HG03575 (cell line): ENCODE results near the gene CCR5AS.
"Not testable (repeated sequence)": the region's sequence is repeated elsewhere in the genome, so short reads cannot be mapped to it uniquely, and the experiment has no call there.

ENCODE experiments used
- ATAC-seq: cut with Tn5 transposase; IDR thresholded peaks from one replicate; pipeline ENCODE4 v1.9.1; 2021; ENCODE audit not compliant: unreplicated experiment, insufficient number of reproducible peaks, low FRiP score; ENCODE audit errors: extremely low read depth

The CCR5AS gene

GRCh38 chr3:46409739-46410489 is 3.0 kb upstream of the CCR5AS start:
- no peak for ATAC-seq

- ATAC-seq, result no peak
These were observed 2.0 kb upstream of the CCR5AS start for GRCh38 chr3:46408853-46409252.

- no peak for ATAC-seq
These were observed 1.1 kb upstream of the CCR5AS start for GRCh38 chr3:46407970-46408369.

- ATAC-seq, result no peak
These were observed 451 bp downstream of the CCR5AS start for GRCh38 chr3:46406443-46406787.

GRCh38 chr3:46405301-46406019 is 1.4 kb downstream of the CCR5AS start:
- ATAC-seq, result no peak

- not testable (repeated sequence) for ATAC-seq
These were observed 4.0 kb downstream of the CCR5AS start for GRCh38 chr3:46402902-46403301.

GRCh38 chr3:46401579-46401978 is 5.3 kb downstream of the CCR5AS start:
- ATAC-seq, result no peak

GRCh38 chr3:46400846-46401245 is 6.0 kb downstream of the CCR5AS start:
- no peak for ATAC-seq

GRCh38 chr3:46400000-46400734 is 6.7 kb downstream of the CCR5AS start:
- no peak for ATAC-seq

GRCh38 chr3:46399557-46399956 is 7.3 kb downstream of the CCR5AS start:
- ATAC-seq, result no peak

- ATAC-seq, result no peak
These were observed 7.8 kb downstream of the CCR5AS start for GRCh38 chr3:46399098-46399497.

- ATAC-seq, result no peak
These were observed 8.5 kb downstream of the CCR5AS start for GRCh38 chr3:46398186-46398955.

GRCh38 chr3:46397111-46397510 is 9.8 kb downstream of the CCR5AS start:
- no peak for ATAC-seq

- no peak for ATAC-seq
These were observed 10.9 kb downstream of the CCR5AS start for GRCh38 chr3:46395766-46396530.

GRCh38 chr3:46395210-46395661 is 11.6 kb downstream of the CCR5AS start:
- ATAC-seq, result no peak

GRCh38 chr3:46393554-46394434 is 13.1 kb downstream of the CCR5AS start:
- no peak for ATAC-seq

GRCh38 chr3:46393011-46393410 is 13.9 kb downstream of the CCR5AS start:
- no peak for ATAC-seq

- not testable (repeated sequence) for ATAC-seq
These were observed 15.3 kb downstream of the CCR5AS start for GRCh38 chr3:46391526-46391925.
